Measurements from ENCODE around the gene PRPF38B. TPM values are rescaled to one million over a fixed set of nuclear protein-coding genes. Genes with fewer than 3 reads are reported as not detected.

Gene PRPF38B
- polyA plus RNA-seq, 1 of the 3 experiments (the other 2 are of a cell fraction), result 17.5 TPM

GRCh38 chr1:108708691-108709660 is 16.9 kb downstream of the PRPF38B start:
- Histone ChIP-seq H3K36me3 (replicated peaks in 1 of 2; ENCODE audit: control insufficient read depth in 1 of 2, insufficient read depth in 2 of 2, low read length in 1 of 2) (no peaks in the 10 kb centered on the region), H4K20me1 (ENCODE audit: insufficient read depth) (no peaks in the 10 kb centered on the region), H2AFZ (ENCODE audit: low read depth) (no peak overlapping the region), H3K9me2 (no peaks in the 10 kb centered on the region), H3K79me2 (ENCODE audit: insufficient read depth) (no peaks in the 10 kb centered on the region), H3K9me3 (no peaks in the 10 kb centered on the region), H3K27me3 (ENCODE audit: insufficient read depth) (no peaks in the 10 kb centered on the region), H3K27ac (ENCODE audit: low read depth in 2 of 2, low read length in 1 of 2) (no peak overlapping the region), H3K4me1 (ENCODE audit: control insufficient read depth in 1 of 2, insufficient read depth in 2 of 2, low read depth in 1 of 2, low read length in 1 of 2) (0 out of 4 replicates have a peak, but pooled peaks cover 0 to 9% of the 10 kb centered on the region in 2 experiments), H3F3A (replicated peaks; ENCODE audit: insufficient read depth) (peaks cover 9% of the 10 kb centered on the region), H3K4me2 (no peak overlapping the region), H3K4me3 (ENCODE audit: low read depth in 2 of 2, low read length in 1 of 2) (no peak overlapping the region), H3K9ac (no peak overlapping the region)
- DNase-seq, result no peak
- POLR2A ChIA-PET, result no interaction called here
- CTCF ChIA-PET, result interaction anchor here (1.4 to 1.5 kb wide), 3 partner anchors 9 to 22 kb away, joined by 3 to 6 read pairs (median 3); no protein-coding TSS in a partner anchor
- TF ChIP-seq CTCF (IDR thresholded peaks at IDR 0.05) (peak; percentile 27; the same call in 1 of the 2 replicates), TCF12 (IDR thresholded peaks at IDR 0.05) (no peak), FOXM1 (IDR thresholded peaks at IDR 0.05; ENCODE audit: low read depth) (no peak)
- 64% methylated on average over 4 of the region's 7 CpGs for WGBS (ENCODE audit: low lambda C conversion rate)

GRCh38 chr1:108712606-108713150 is 20.6 kb downstream of the PRPF38B start, which contains the start of gene FNDC7:
FNDC7 (plus strand) TSS chr1:108712908; CDS start chr1:108712934, 26 bp downstream.
- Histone ChIP-seq H3K27me3 (ENCODE audit: insufficient read depth) (no peaks in the 10 kb centered on the region), H4K20me1 (ENCODE audit: insufficient read depth) (no peaks in the 10 kb centered on the region), H3K9me2 (no peaks in the 10 kb centered on the region), H3F3A (replicated peaks; ENCODE audit: insufficient read depth) (no peaks in the 10 kb centered on the region), H3K4me3 (ENCODE audit: low read depth in 2 of 2, low read length in 1 of 2) (no peak within 1 kb of the TSS), H2AFZ (ENCODE audit: low read depth) (peak within 1 kb of the TSS; percentile 52), H3K9ac (no peak within 1 kb of the TSS), H3K36me3 (replicated peaks in 1 of 2; ENCODE audit: control insufficient read depth in 1 of 2, insufficient read depth in 2 of 2, low read length in 1 of 2) (no peaks in the 10 kb centered on the region), H3K4me2 (no peak within 1 kb of the TSS), H3K79me2 (ENCODE audit: insufficient read depth) (no peaks in the 10 kb centered on the region), H3K4me1 (ENCODE audit: control insufficient read depth in 1 of 2, insufficient read depth in 2 of 2, low read depth in 1 of 2, low read length in 1 of 2) (no peaks in the 10 kb centered on the region), H3K27ac (ENCODE audit: low read depth in 2 of 2, low read length in 1 of 2) (no peak within 1 kb of the TSS), H3K9me3 (no peaks in the 10 kb centered on the region)
- POLR2A ChIA-PET, result no interaction called here
- CTCF ChIA-PET, result no interaction called here
- 64% methylated on average over 9 of the region's 9 CpGs for WGBS (ENCODE audit: low lambda C conversion rate)
- no peak for DNase-seq
- no peak for TF ChIP-seq MEF2A (IDR thresholded peaks at IDR 0.05; ENCODE audit: borderline replicate concordance, low read depth)
- no peak for TF ChIP-seq ZBTB33 (IDR thresholded peaks at IDR 0.05; ENCODE audit: borderline replicate concordance, low read depth)
- TF ChIP-seq GATA2 (CRISPR knock-in tag; IDR thresholded peaks at IDR 0.05), result no peak
- no peak for TF ChIP-seq EP300 (IDR thresholded peaks at IDR 0.05; ENCODE audit: borderline replicate concordance in 1 of 2, low read depth in 1 of 2, low read length in 1 of 2)
- TF ChIP-seq YY1 (IDR thresholded peaks at IDR 0.05; ENCODE audit: low read depth), result no peak
- TF ChIP-seq RAD21 (IDR thresholded peaks at IDR 0.05; ENCODE audit: low read length), result no peak
- TF ChIP-seq TAF1 (IDR thresholded peaks at IDR 0.05; ENCODE audit: borderline replicate concordance, low read depth, low read length), result no peak
